Caco-2 (cell line): ENCODE results near the gene HS3ST1. TPM values are rescaled to one million over a fixed set of nuclear protein-coding genes. Genes with fewer than 3 reads are reported as not detected.

Source experiments
- Bru-seq: library from RNA; stranded (reverse); fragments of 400-500 nt; gene quantifications from one replicate; lab custom pipeline; 2021; lab: Mats Ljungman, UMichigan
- BruChase-seq, 2 experiments: library from RNA; stranded (reverse); fragments of 400-500 nt; gene quantifications; one replicate each; lab custom pipeline; 2021; lab: Mats Ljungman, UMichigan
- BruUV-seq: library from RNA; stranded (reverse); fragments of 400-500 nt; replicated peaks from 2 replicates; lab custom pipeline; 2021; lab: Mats Ljungman, UMichigan
- CTCF ChIA-PET: fragments of 300-600 bp; sonication (Branson Sonifier 250); formaldehyde crosslinking; loops from one replicate; lab custom pipeline; 2022; ENCODE audit warnings: antibody characterized with exemption; lab: Charles Lee
- POLR2A ChIA-PET: fragments of 300-600 bp; sonication (Branson Sonifier 250); formaldehyde crosslinking; loops from one replicate; lab custom pipeline; 2022; ENCODE audit warnings: antibody characterized with exemption; lab: Charles Lee
- DNase-seq, 2 experiments: peaks; one replicate each; pipeline versions ENCODE4 v3.0.0 to v3.0.0-alpha.2; 2020 to 2022
- H3K27me3 ChIP-seq: replicated peaks from 2 replicates; pipeline ENCODE4 v1.6.0; 2011; ENCODE audit warnings: low read length; ENCODE audit not compliant: control insufficient read depth, insufficient read depth
- H3K36me3 ChIP-seq: 2 replicates; pipeline ENCODE4 v1.5.1; 2011; ENCODE audit warnings: low read length; ENCODE audit not compliant: control insufficient read depth, insufficient read depth
- H3K4me1 ChIP-seq: fragments of 250-450 bp; sonication (Bioruptor Pico); 2 replicates; pipeline ENCODE4 v1.5.1; 2020; ENCODE audit warnings: mild to moderate bottlenecking
- H3K4me3 ChIP-seq: 2 replicates; pipeline ENCODE4 v1.5.1; 2011; ENCODE audit warnings: low read depth, mild to moderate bottlenecking, control low read depth, low read length
- H3K9me3 ChIP-seq: fragments of 250-450 bp; sonication (Bioruptor Pico); 2 replicates; pipeline ENCODE4 v1.5.1; 2020; ENCODE audit warnings: mild to moderate bottlenecking, moderate library complexity
- H3K27ac Mint-ChIP-seq: one replicate; pipeline ENCODE4 v1.8.0; 2022; ENCODE audit warnings: mixed read lengths; ENCODE audit not compliant: unreplicated experiment
- H3K27me3 Mint-ChIP-seq: one replicate; pipeline ENCODE4 v1.8.0; 2022; ENCODE audit warnings: mixed read lengths; ENCODE audit not compliant: insufficient read depth, unreplicated experiment
- H3K36me3 Mint-ChIP-seq: one replicate; pipeline ENCODE4 v1.8.0; 2022; ENCODE audit warnings: mild to moderate bottlenecking, mixed read lengths; ENCODE audit not compliant: insufficient read depth, unreplicated experiment
- H3K4me1 Mint-ChIP-seq: one replicate; pipeline ENCODE4 v1.8.0; 2022; ENCODE audit warnings: low read depth, mixed read lengths; ENCODE audit not compliant: unreplicated experiment
- H3K4me3 Mint-ChIP-seq: one replicate; pipeline ENCODE4 v1.8.0; 2022; ENCODE audit warnings: mild to moderate bottlenecking, moderate library complexity, mixed read lengths; ENCODE audit not compliant: unreplicated experiment
- H3K9me3 Mint-ChIP-seq: one replicate; pipeline ENCODE4 v1.8.0; 2022; ENCODE audit warnings: mixed read lengths; ENCODE audit not compliant: unreplicated experiment
- intact Hi-C: fragments of 100-400 bp; cut with micrococcal nuclease; formaldehyde crosslinking; loops from one replicate; pipeline ENCODE4 v1.10.0; 2022; ENCODE audit not compliant: unreplicated experiment
- long read RNA-seq: library from polyadenylated mRNA; stranded (forward); transcript quantifications from one replicate; pipeline ENCODE4 v2.0.0, GENCODE V29; 2022
- total RNA-seq: library from RNA; stranded (reverse); gene quantifications from 2 replicates; pipeline ENCODE4 v1.2.3, GENCODE V29; 2022
- TF ChIP-seq, protein P1 (sequence below), 2 experiments: fragments of 200-600 bp in 1 of 2; IDR thresholded peaks; 1 replicate in 1 of 2; 2 replicates in 1 of 2; pipeline versions ENCODE4 v1.5.1 to v1.8.0; 2011 to 2022; ENCODE audit warnings: antibody characterized with exemption in 1 of 2, control low read depth in 1 of 2, inconsistent platforms in 1 of 2, low read depth in 1 of 2, low read length in 1 of 2, mild to moderate bottlenecking in 1 of 2, moderate library complexity in 1 of 2; ENCODE audit not compliant: insufficient read depth in 1 of 2, severe bottlenecking in 1 of 2, unreplicated experiment in 1 of 2

The HS3ST1 gene
- total RNA-seq (4.2 TPM in 2 replicates), Bru-seq, nascent RNA (percentile 70 among the genes with signal in this experiment), BruChase-seq, experiment 1, labeled RNA remaining after a 2-hour chase (percentile 54 among the genes with signal in this experiment), BruChase-seq, experiment 2, labeled RNA remaining after a 6-hour chase (percentile 42 among the genes with signal in this experiment)
- long read RNA-seq, full-length matches to known transcripts = 17 of 30 reads
- long read RNA-seq, partial matches to known transcripts = 0 of 30 reads
- long read RNA-seq, other reads (novel, unspliced or antisense) = 13 of 30 reads

- H3K4me3 ChIP-seq = peak within 1 kb of the TSS; percentile 71
- H3K4me3 Mint-ChIP-seq = peak within 1 kb of the TSS; percentile 90
- ChIA-PET POLR2A (no interaction called here), CTCF (no interaction called here)
- H3K9me3 ChIP-seq = no peaks in the 10 kb centered on the region
- H3K4me1 ChIP-seq = no peaks in the 10 kb centered on the region
- H3K27me3 ChIP-seq = no peaks in the 10 kb centered on the region
- H3K27me3 Mint-ChIP-seq = no peaks in the 10 kb centered on the region
- BruUV-seq = no TSS peak
- H3K36me3 ChIP-seq = no peaks in the 10 kb centered on the region
- H3K27ac Mint-ChIP-seq = peak within 1 kb of the TSS; percentile 91
- no peaks in the 10 kb centered on the region for H3K9me3 Mint-ChIP-seq
- TF ChIP-seq, protein P1, sequence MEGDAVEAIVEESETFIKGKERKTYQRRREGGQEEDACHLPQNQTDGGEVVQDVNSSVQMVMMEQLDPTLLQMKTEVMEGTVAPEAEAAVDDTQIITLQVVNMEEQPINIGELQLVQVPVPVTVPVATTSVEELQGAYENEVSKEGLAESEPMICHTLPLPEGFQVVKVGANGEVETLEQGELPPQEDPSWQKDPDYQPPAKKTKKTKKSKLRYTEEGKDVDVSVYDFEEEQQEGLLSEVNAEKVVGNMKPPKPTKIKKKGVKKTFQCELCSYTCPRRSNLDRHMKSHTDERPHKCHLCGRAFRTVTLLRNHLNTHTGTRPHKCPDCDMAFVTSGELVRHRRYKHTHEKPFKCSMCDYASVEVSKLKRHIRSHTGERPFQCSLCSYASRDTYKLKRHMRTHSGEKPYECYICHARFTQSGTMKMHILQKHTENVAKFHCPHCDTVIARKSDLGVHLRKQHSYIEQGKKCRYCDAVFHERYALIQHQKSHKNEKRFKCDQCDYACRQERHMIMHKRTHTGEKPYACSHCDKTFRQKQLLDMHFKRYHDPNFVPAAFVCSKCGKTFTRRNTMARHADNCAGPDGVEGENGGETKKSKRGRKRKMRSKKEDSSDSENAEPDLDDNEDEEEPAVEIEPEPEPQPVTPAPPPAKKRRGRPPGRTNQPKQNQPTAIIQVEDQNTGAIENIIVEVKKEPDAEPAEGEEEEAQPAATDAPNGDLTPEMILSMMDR (IDR thresholded peaks at IDR 0.05; ENCODE audit: insufficient read depth in 1 of 2, low read depth in 1 of 2, low read length in 1 of 2, severe bottlenecking in 1 of 2, unreplicated experiment in 1 of 2) = no peak
- no peaks in the 10 kb centered on the region for H3K4me1 Mint-ChIP-seq
- no peak for DNase-seq
- intact Hi-C loops = loop anchor here (2.0 to 10.0 kb wide), 9 partner anchors 40 to 874 kb away; no protein-coding TSS in a partner anchor
- peaks cover 10% of the 10 kb centered on the region for H3K36me3 Mint-ChIP-seq
Observed at GRCh38 chr4:11428231-11428898, at the start of gene HS3ST1. Gene HS3ST1, minus strand, starts transcription at chr4:11428894. Its CDS starts 28,889 bp downstream, at chr4:11400005.

DNA sequence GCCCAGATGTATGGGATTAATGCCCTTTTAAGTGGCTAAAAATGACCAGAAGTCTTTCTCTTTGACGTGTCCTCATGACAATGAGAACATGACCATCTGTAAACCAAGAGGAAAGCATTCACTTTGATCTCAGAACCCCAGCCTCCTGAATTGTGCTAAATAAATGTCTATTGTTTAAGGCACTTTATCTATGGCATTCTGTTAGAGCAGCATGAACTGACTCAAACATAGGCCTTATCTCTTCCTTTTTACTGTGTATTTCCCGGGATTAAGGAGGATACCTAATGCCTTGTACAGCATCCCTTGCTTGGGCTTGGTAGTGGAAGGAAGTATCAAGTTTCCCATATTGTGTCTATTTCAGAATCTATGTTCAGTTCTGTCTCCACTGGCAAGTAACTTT is 47.2 kb upstream of the HS3ST1 start:
- CTCF ChIA-PET = no interaction called here
- BruUV-seq = no TSS peak
- intact Hi-C loops = no loop called here
- Mint-ChIP-seq H3K27ac (no peak overlapping the region), H3K36me3 (no peaks in the 10 kb centered on the region), H3K4me3 (no peak overlapping the region), H3K4me1 (no peaks in the 10 kb centered on the region), H3K9me3 (no peaks in the 10 kb centered on the region), H3K27me3 (no peaks in the 10 kb centered on the region)
- no peaks in the 10 kb centered on the region for H3K36me3 ChIP-seq
- H3K4me1 ChIP-seq = no peaks in the 10 kb centered on the region
- H3K4me3 ChIP-seq = no peak overlapping the region
- H3K27me3 ChIP-seq = no peaks in the 10 kb centered on the region
- POLR2A ChIA-PET = no interaction called here
- TF ChIP-seq, protein P1 (IDR thresholded peaks at IDR 0.05; ENCODE audit: insufficient read depth in 1 of 2, low read depth in 1 of 2, low read length in 1 of 2, severe bottlenecking in 1 of 2, unreplicated experiment in 1 of 2) = no peak
- no peak for DNase-seq
- H3K9me3 ChIP-seq = no peaks in the 10 kb centered on the region

GRCh38 chr4:11474146-11474545 is 45.5 kb upstream of the HS3ST1 start:
- Mint-ChIP-seq H3K9me3 (no peaks in the 10 kb centered on the region), H3K36me3 (no peaks in the 10 kb centered on the region), H3K4me3 (no peak overlapping the region), H3K27ac (no peak overlapping the region), H3K27me3 (no peaks in the 10 kb centered on the region), H3K4me1 (no peaks in the 10 kb centered on the region)
- Histone ChIP-seq H3K36me3 (no peaks in the 10 kb centered on the region), H3K4me3 (no peak overlapping the region), H3K27me3 (no peaks in the 10 kb centered on the region), H3K4me1 (0 out of 2 replicates have a peak, but pooled peaks cover under 1% of the 10 kb centered on the region), H3K9me3 (no peaks in the 10 kb centered on the region)
- intact Hi-C loops = no loop called here
- ChIA-PET POLR2A (no interaction called here), CTCF (no interaction called here)
- TF ChIP-seq, protein P1 (IDR thresholded peaks at IDR 0.05; ENCODE audit: insufficient read depth in 1 of 2, low read depth in 1 of 2, low read length in 1 of 2, severe bottlenecking in 1 of 2, unreplicated experiment in 1 of 2) = no peak
- no peak for DNase-seq
- BruUV-seq = no TSS peak
